T-helper 17 cell (primary cell): ENCODE data around the gene ZDHHC11. TPM values are rescaled to one million over a fixed set of nuclear protein-coding genes. Genes with fewer than 3 reads are reported as not detected.

Source experiments
- ATAC-seq: fragments of 150-1000 bp; cut with Tn5 transposase; 2 replicates; pipeline ENCODE4 v1.10.0; 2021; ENCODE audit warnings: mild to moderate bottlenecking, moderate library complexity
- DNase-seq, 3 donors: peaks; one replicate each; pipeline versions ENCODE4 v3.0.0 to v3.0.0-alpha.2; 2020 to 2021
- H3K9me3 ChIP-seq: one replicate; pipeline ENCODE4 v1.7.0; 2013; ENCODE audit warnings: low read length, mild to moderate bottlenecking; ENCODE audit not compliant: control insufficient read depth, poor library complexity, severe bottlenecking
- H3K27ac Mint-ChIP-seq: one replicate; pipeline ENCODE4 v1.8.0; 2022; ENCODE audit warnings: mild to moderate bottlenecking, moderate library complexity, mixed read lengths
- H3K27me3 Mint-ChIP-seq: one replicate; pipeline ENCODE4 v1.8.0; 2022; ENCODE audit warnings: mixed read lengths
- H3K36me3 Mint-ChIP-seq: one replicate; pipeline ENCODE4 v1.8.0; 2022; ENCODE audit warnings: low read depth, mixed read lengths
- H3K4me1 Mint-ChIP-seq: one replicate; pipeline ENCODE4 v1.8.0; 2022; ENCODE audit warnings: mild to moderate bottlenecking, mixed read lengths
- H3K4me3 Mint-ChIP-seq: one replicate; pipeline ENCODE4 v1.8.0; 2022; ENCODE audit warnings: mild to moderate bottlenecking, moderate library complexity, mixed read lengths
- total RNA-seq, 4 donors: library from RNA in 2 of 4; stranded (reverse) in 2 of 4; gene quantifications; one replicate each; pipeline ENCODE4 v1.2.3 and lab custom pipeline; 2022 to 2026

ZDHHC11 gene
- total RNA-seq, 2 donors from 2014 or later, result 27.7 to 37.1 TPM

DNA sequence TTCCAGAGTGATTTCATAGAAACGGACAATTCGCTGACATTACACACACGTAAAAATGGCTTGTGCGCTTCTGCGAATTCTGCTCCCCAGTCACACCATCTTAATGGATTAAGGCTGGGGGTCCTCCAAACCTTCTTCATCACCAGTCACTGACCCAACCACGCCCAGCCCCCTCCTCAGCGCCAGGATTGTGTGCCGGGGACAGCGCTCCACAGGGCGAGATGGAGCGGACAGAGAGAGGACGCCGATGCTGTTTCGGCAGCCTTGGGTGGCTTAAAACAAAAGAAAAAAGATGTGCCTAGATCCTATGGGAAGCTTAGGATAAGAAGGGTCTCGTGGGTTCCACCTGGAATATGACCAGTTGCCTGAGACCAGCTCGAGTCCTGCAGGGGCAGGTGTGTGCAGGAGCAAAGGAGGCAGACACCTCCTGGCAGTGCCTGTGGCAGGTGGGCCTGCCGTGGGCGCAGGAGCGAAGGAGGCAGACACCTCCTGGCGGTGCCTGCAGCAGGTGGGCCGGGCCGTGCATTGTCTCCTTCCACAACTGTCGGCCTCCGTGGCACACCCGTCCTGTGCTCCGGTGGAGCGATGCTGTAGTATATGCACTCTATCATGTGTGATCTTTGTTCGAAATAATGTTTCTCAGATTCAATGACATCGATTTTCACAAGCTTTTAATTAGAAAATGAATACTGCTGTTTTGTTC is 21.0 kb upstream of the ZDHHC11 start:
- peaks cover 12% of the 10 kb centered on the region for H3K36me3 Mint-ChIP-seq
- no peak for DNase-seq

GRCh38 chr5:870956-871355 is 20.2 kb upstream of the ZDHHC11 start:
- Mint-ChIP-seq H3K4me1 (peaks cover 21% of the 10 kb centered on the region), H3K27me3 (no peaks in the 10 kb centered on the region), H3K36me3 (peaks cover 12% of the 10 kb centered on the region), H3K4me3 (no peak overlapping the region), H3K27ac (no peak overlapping the region)
- no peak for ATAC-seq
- no peak for DNase-seq
- H3K9me3 ChIP-seq, result no peaks in the 10 kb centered on the region

More for the DNA sequence above, 21.0 kb upstream of the ZDHHC11 start:
- no peaks in the 10 kb centered on the region for H3K9me3 ChIP-seq
- Mint-ChIP-seq H3K27me3 (no peaks in the 10 kb centered on the region), H3K4me3 (no peak overlapping the region), H3K27ac (no peak overlapping the region), H3K4me1 (peaks cover 21% of the 10 kb centered on the region)
- no peak for ATAC-seq

DNA sequence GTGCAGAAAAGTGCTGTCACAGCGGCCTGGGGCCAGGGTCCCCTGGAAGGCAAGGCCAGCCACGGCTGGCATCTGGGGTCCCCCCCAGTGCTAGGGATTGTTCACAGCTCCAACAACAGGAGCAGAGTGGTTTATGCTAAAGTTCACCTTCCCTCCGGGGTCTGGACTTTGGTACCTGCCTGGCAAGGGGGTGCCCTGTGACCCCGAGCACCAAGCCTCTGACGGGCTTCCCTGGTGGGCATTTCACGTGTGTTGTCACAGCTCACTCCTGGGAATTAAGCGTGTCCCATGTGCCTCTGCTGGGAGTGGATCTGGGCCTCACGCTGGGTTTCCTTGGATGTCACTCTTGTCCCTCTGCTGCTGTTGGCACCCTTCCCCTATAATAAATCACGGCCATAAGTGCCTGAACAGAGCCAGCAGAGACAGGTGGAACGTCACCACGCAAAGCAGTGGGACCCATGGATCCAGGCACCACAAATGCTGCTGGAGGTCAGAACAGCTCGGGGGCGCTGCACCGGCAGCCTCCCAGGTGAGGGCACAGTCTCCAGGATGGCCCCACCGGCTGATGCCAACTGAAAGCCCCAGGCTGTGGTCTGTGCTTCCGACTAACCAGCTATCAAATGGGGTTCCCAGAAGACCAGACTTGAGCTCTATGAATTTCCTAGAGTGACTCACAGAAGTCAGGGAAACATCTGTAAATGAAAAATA is 17.8 kb upstream of the ZDHHC11 start:
- H3K9me3 ChIP-seq, result no peaks in the 10 kb centered on the region
- Mint-ChIP-seq H3K4me1 (peaks cover 9% of the 10 kb centered on the region), H3K27ac (no peak overlapping the region), H3K4me3 (no peak overlapping the region), H3K36me3 (peaks cover 10% of the 10 kb centered on the region), H3K27me3 (no peaks in the 10 kb centered on the region)
- ATAC-seq (no peak), DNase-seq (no peak)

- DNase-seq, result no peak
- no peak for ATAC-seq
- Mint-ChIP-seq H3K36me3 (peaks cover 10% of the 10 kb centered on the region), H3K4me1 (peaks cover 4% of the 10 kb centered on the region), H3K27ac (no peak overlapping the region), H3K27me3 (no peaks in the 10 kb centered on the region), H3K4me3 (no peak overlapping the region)
- no peaks in the 10 kb centered on the region for H3K9me3 ChIP-seq
Observed at GRCh38 chr5:867300-867870, 16.6 kb upstream of the ZDHHC11 start.

- ATAC-seq, result no peak
- no peak for DNase-seq
- H3K36me3 Mint-ChIP-seq, result peaks cover 10% of the 10 kb centered on the region
- peak overlapping the region; percentile 54 for H3K27ac Mint-ChIP-seq
- peaks cover 2% of the 10 kb centered on the region for H3K4me1 Mint-ChIP-seq
- no peak overlapping the region for H3K4me3 Mint-ChIP-seq
- H3K9me3 ChIP-seq, result no peaks in the 10 kb centered on the region
- no peaks in the 10 kb centered on the region for H3K27me3 Mint-ChIP-seq
Observed at GRCh38 chr5:865771-866170, 15.0 kb upstream of the ZDHHC11 start.

- H3K27me3 Mint-ChIP-seq, result no peaks in the 10 kb centered on the region
- peak overlapping the region; percentile 54 for H3K27ac Mint-ChIP-seq
- ATAC-seq (no peak), DNase-seq (no peak)
- H3K4me3 Mint-ChIP-seq, result no peak overlapping the region
- H3K36me3 Mint-ChIP-seq, result peaks cover 10% of the 10 kb centered on the region
- H3K9me3 ChIP-seq, result no peaks in the 10 kb centered on the region
- H3K4me1 Mint-ChIP-seq, result peaks cover 4% of the 10 kb centered on the region
Observed at GRCh38 chr5:865168-865521, 14.4 kb upstream of the ZDHHC11 start.

DNA sequence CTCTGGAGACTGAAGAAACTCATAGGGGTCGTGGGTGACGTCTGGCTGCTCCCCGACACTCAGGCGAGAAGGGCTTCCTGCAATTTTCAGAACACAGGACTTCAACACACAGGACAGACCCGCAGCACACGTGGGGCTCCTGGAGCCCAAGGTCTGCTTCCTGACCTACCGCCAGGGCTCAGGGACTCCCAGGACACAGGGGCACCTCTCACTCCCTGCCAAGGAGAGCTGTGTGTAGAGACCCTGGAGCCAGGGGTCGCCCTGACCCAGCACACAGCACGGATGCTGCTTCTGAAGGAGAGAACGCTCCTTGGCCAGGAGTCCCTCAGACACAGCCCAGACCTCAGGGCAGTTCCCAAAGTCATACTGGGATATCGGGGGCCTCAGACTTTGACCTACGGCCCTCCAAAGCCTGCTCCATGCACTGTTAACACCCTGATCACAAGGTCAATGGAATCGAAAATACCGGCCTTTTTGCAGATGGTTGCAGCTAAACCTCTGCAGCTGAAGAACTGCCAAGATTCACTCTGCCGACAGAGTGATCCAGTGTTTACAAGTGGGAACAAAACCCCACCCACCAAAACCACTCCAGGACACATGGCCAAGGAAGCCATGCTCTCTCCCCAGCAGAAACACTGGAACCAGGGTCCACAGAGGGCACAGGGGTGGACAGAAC is 13.8 kb upstream of the ZDHHC11 start:
- no peak for DNase-seq
- Mint-ChIP-seq H3K27me3 (no peaks in the 10 kb centered on the region), H3K4me1 (peaks cover 4% of the 10 kb centered on the region), H3K4me3 (no peak overlapping the region), H3K36me3 (peaks cover 8% of the 10 kb centered on the region), H3K27ac (no peak overlapping the region)
- no peaks in the 10 kb centered on the region for H3K9me3 ChIP-seq
- ATAC-seq, result no peak

GRCh38 chr5:863244-863805 is 12.5 kb upstream of the ZDHHC11 start:
- no peaks in the 10 kb centered on the region for H3K27me3 Mint-ChIP-seq
- peak overlapping the region; percentile 45 for H3K4me3 Mint-ChIP-seq
- H3K36me3 Mint-ChIP-seq, result peaks cover 5% of the 10 kb centered on the region
- peaks cover 6% of the 10 kb centered on the region for H3K4me1 Mint-ChIP-seq
- H3K9me3 ChIP-seq, result no peaks in the 10 kb centered on the region
- peak overlapping the region; percentile 72 for H3K27ac Mint-ChIP-seq
- DNase-seq, result no peak
- no peak for ATAC-seq

DNA sequence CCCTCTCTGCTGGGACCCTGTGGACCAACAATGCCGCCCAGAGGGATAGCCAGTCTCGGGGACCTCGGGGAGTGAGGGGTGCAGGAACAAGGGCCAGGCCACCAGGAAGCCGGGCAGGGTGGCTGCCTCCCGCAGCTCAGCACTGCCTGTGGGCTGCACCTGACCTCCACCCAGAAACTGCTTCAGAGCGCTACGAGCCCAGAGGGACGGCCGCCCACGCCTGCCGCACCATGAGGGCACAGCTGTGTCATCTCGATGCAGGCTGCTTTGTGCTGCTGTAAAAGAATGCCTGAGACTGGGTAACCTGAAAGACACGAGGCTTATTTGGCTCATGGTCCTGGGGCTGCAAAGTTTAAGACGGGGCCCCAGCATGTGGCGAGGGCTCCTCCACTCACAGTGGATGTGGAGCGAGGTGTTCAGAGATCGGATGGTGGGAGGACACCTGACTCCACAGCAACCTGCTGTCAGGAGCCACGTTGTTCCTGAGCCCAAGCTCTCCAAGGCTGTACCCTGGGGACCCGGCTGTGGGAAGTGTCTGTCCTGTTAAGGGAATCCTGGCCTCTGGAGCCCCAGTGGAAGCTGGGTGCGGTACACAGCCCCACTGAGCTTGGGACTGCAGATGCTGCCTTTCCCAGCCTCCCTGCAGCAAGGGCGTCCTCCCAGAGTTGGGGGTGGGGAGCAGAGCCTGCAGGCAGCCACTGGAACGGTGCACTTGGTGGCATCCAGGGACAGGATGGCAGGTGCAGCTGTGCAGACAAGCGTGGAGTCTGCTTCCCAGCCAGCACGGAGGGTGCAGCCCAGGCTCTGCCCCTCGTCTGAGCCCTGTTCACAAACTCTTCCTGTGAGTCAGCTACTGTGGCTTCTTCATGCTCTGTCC is 11.8 kb upstream of the ZDHHC11 start:
- no peak for DNase-seq
- Mint-ChIP-seq H3K4me1 (peaks cover 5% of the 10 kb centered on the region), H3K27ac (no peak overlapping the region), H3K36me3 (peaks cover 3% of the 10 kb centered on the region), H3K4me3 (no peak overlapping the region), H3K27me3 (no peaks in the 10 kb centered on the region)
- H3K9me3 ChIP-seq, result no peaks in the 10 kb centered on the region
- no peak for ATAC-seq

DNA sequence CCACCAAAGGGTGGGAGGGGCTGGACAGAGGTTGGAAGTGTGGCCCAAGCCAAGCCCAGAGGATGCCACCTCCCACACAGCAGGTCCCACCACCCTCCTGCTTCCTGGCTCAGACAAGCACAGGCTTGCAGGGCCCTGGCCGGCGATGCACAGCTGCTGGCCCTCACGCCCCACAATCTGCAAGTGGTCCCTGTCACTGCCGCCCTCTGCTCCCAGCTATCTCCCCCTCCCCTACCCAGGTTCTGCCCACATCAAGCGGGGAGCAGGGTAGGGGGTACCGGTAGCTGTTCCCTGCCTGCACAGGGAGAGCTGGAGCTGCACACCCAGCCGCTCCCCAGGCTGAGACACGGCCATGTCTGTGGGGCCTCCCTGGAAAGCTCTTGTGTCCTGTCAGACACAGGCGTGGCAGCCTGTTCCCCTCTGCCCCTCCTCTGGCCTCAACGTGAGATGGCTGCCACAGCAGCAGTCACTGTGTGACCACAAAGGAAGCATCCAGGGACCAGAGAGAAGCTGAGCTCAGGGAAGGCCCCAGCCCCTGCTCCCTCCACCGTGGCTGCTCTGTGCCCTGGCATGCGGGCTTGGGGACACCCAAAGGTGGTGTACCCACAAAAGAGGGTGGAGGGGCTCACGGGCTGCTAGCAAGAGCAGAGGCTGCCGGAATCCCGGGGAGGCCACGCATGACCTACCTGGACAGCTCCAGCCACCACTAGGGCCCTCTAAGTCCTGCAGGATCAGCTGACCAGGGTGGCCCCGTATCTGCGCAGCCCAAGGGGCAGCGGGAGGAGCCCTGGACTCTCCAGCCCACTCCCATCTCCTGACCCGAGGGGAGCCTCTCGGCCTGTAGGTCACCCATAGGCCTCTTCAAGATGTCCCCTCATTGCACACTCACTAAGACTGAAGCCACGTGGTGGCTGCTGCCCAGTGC is 10.9 kb upstream of the ZDHHC11 start:
- no peak for ATAC-seq
- H3K4me1 Mint-ChIP-seq, result peaks cover 7% of the 10 kb centered on the region
- H3K4me3 Mint-ChIP-seq, result no peak overlapping the region
- H3K9me3 ChIP-seq, result no peaks in the 10 kb centered on the region
- peak overlapping the region; percentile 37 for H3K27ac Mint-ChIP-seq
- H3K36me3 Mint-ChIP-seq, result peaks cover 2% of the 10 kb centered on the region
- DNase-seq, result no peak
- no peaks in the 10 kb centered on the region for H3K27me3 Mint-ChIP-seq

GRCh38 chr5:860506-861150 is 9.8 kb upstream of the ZDHHC11 start:
- H3K36me3 Mint-ChIP-seq, result peaks cover 2% of the 10 kb centered on the region
- H3K27me3 Mint-ChIP-seq, result no peaks in the 10 kb centered on the region
- DNase-seq (no peak), ATAC-seq (no peak)
- H3K4me3 Mint-ChIP-seq, result peak overlapping the region; percentile 25
- peak overlapping the region; percentile 37 for H3K27ac Mint-ChIP-seq
- no peaks in the 10 kb centered on the region for H3K9me3 ChIP-seq
- H3K4me1 Mint-ChIP-seq, result peaks cover 7% of the 10 kb centered on the region
